Measurements from ENCODE around the gene RNF31. TPM values are rescaled to one million over a fixed set of nuclear protein-coding genes. Genes with fewer than 3 reads are reported as not detected.

RNF31 gene
- total RNA-seq, 1 experiment from 2014 or later: 69.6 TPM

GRCh38 chr14:24127673-24128072, 19.6 kb upstream of the RNF31 start:
- BruUV-seq (replicated peaks): no TSS peak
- POLR2A ChIA-PET (ENCODE audit: unreplicated experiment): no interaction called here
- DNase-seq: no peak

GRCh38 chr14:24129410-24129998, 17.8 kb upstream of the RNF31 start:
- no peak overlapping the region for H3K4me3 ChIP-seq (ENCODE audit: low read length)
- DNase-seq: no peak
- no peaks in the 10 kb centered on the region for H3K4me1 ChIP-seq (ENCODE audit: insufficient read depth, low read length)
- H3K9me2 ChIP-seq (replicated peaks; ENCODE audit: low read length): no peaks in the 10 kb centered on the region
- H3K36me3 ChIP-seq (ENCODE audit: low read depth, low read length): no peaks in the 10 kb centered on the region
- H4K20me1 ChIP-seq (ENCODE audit: low read length): no peaks in the 10 kb centered on the region
- TF ChIP-seq CTCF (conservative IDR thresholded peaks at IDR 0.05; ENCODE audit: low read depth, low read length): no peak
- TF ChIP-seq EZH2 (IDR thresholded peaks at IDR 0.05; ENCODE audit: low read length, unreplicated experiment): no peak
- TF ChIP-seq EZH2phosphoT487 (IDR thresholded peaks at IDR 0.05; ENCODE audit: borderline replicate concordance, low read length): no peak
- no peak overlapping the region for H3K9ac ChIP-seq (ENCODE audit: low read length)
- no peak overlapping the region for H3K4me2 ChIP-seq (ENCODE audit: low read length)
- H3K27me3 ChIP-seq (ENCODE audit: low read length): no peaks in the 10 kb centered on the region
- H3F3A ChIP-seq (ENCODE audit: low read length, unreplicated experiment): no peaks in the 10 kb centered on the region
- no peaks in the 10 kb centered on the region for H3K79me2 ChIP-seq (ENCODE audit: low read length)
- no peak for ATAC-seq
- intact Hi-C loops (cut with micrococcal nuclease): no loop called here
- CTCF ChIA-PET: no interaction called here
- H3K9me3 ChIP-seq (ENCODE audit: low read length): no peaks in the 10 kb centered on the region
- H3K27ac ChIP-seq (ENCODE audit: low read length): no peak overlapping the region
- POLR2A ChIA-PET (ENCODE audit: unreplicated experiment): interaction anchor here (0.6 kb wide), 1 partner anchor 10 kb away, joined by 4 read pairs; no protein-coding TSS in a partner anchor
- H2AFZ ChIP-seq (ENCODE audit: low read length): no peak overlapping the region
- no TSS peak for BruUV-seq (replicated peaks)

More at GRCh38 chr14:24127673-24128072, 19.6 kb upstream of the RNF31 start:
- Histone ChIP-seq H3K4me2 (ENCODE audit: low read length) (no peak overlapping the region), H3K4me3 (ENCODE audit: low read length) (no peak overlapping the region), H3F3A (ENCODE audit: low read length, unreplicated experiment) (no peaks in the 10 kb centered on the region), H3K79me2 (ENCODE audit: low read length) (no peaks in the 10 kb centered on the region), H3K9me2 (replicated peaks; ENCODE audit: low read length) (no peaks in the 10 kb centered on the region), H3K4me1 (ENCODE audit: insufficient read depth, low read length) (no peaks in the 10 kb centered on the region), H3K27me3 (ENCODE audit: low read length) (no peaks in the 10 kb centered on the region), H3K9ac (ENCODE audit: low read length) (no peak overlapping the region), H4K20me1 (ENCODE audit: low read length) (no peaks in the 10 kb centered on the region), H2AFZ (ENCODE audit: low read length) (no peak overlapping the region), H3K9me3 (ENCODE audit: low read length) (no peaks in the 10 kb centered on the region), H3K27ac (ENCODE audit: low read length) (no peak overlapping the region), H3K36me3 (ENCODE audit: low read depth, low read length) (no peaks in the 10 kb centered on the region; the same call in 1 of the 2 replicates)
- intact Hi-C loops (cut with micrococcal nuclease): no loop called here
- no peak for ATAC-seq
- TF ChIP-seq EZH2 (IDR thresholded peaks at IDR 0.05; ENCODE audit: low read length, unreplicated experiment) (no peak), EZH2phosphoT487 (IDR thresholded peaks at IDR 0.05; ENCODE audit: borderline replicate concordance, low read length) (no peak), CTCF (conservative IDR thresholded peaks at IDR 0.05; ENCODE audit: low read depth, low read length) (no peak)
- CTCF ChIA-PET: no interaction called here

GRCh38 chr14:24130380-24130716, 16.9 kb upstream of the RNF31 start, which contains the start of gene FITM1:
TSS of gene FITM1 (plus strand) at chr14:24130659. CDS start at chr14:24131564, 905 bp downstream.
- no peak within 1 kb of the TSS for H3K9ac ChIP-seq (ENCODE audit: low read length)
- no peaks in the 10 kb centered on the region for H3K27me3 ChIP-seq (ENCODE audit: low read length)
- H3K4me1 ChIP-seq (ENCODE audit: insufficient read depth, low read length): peaks cover 4% of the 10 kb centered on the region
- DNase-seq (no peak), ATAC-seq (no peak)
- no TSS peak for BruUV-seq (replicated peaks)
- H3K4me3 ChIP-seq (ENCODE audit: low read length): no peak within 1 kb of the TSS
- no peaks in the 10 kb centered on the region for H3K9me3 ChIP-seq (ENCODE audit: low read length)
- H3F3A ChIP-seq (ENCODE audit: low read length, unreplicated experiment): no peaks in the 10 kb centered on the region
- no peak within 1 kb of the TSS for H3K4me2 ChIP-seq (ENCODE audit: low read length)
- H3K9me2 ChIP-seq (replicated peaks; ENCODE audit: low read length): no peaks in the 10 kb centered on the region
- H3K27ac ChIP-seq (ENCODE audit: low read length): no peak within 1 kb of the TSS
- CTCF ChIA-PET: no interaction called here
- TF ChIP-seq EZH2phosphoT487 (IDR thresholded peaks at IDR 0.05; ENCODE audit: borderline replicate concordance, low read length): no peak
- TF ChIP-seq CTCF (conservative IDR thresholded peaks at IDR 0.05; ENCODE audit: low read depth, low read length): no peak
- no peak for TF ChIP-seq EZH2 (IDR thresholded peaks at IDR 0.05; ENCODE audit: low read length, unreplicated experiment)
- no peaks in the 10 kb centered on the region for H4K20me1 ChIP-seq (ENCODE audit: low read length)
- H3K36me3 ChIP-seq (ENCODE audit: low read depth, low read length): no peaks in the 10 kb centered on the region
- H3K79me2 ChIP-seq (ENCODE audit: low read length): no peaks in the 10 kb centered on the region
- H2AFZ ChIP-seq (ENCODE audit: low read length): no peak within 1 kb of the TSS
- intact Hi-C loops (cut with micrococcal nuclease): no loop called here
- POLR2A ChIA-PET (ENCODE audit: unreplicated experiment): no interaction called here
